Gastroesophageal sphincter (tissue), 3 donors: ENCODE results near the gene SLC4A1AP.

Experiments used
- EP300 ChIP-seq: sonication (generic); formaldehyde crosslinking; IDR thresholded peaks from one replicate; pipeline ENCODE4 v1.6.1; 2017; ENCODE audit warnings: antibody characterized with exemption, mild to moderate bottlenecking
- TF ChIP-seq, protein P1 (sequence below), 4 experiments: fragments of 200-600 bp in 2 of 4; fragments of 450-650 bp in 2 of 4; sonication (generic) in 1 of 4; IDR thresholded peaks; one replicate each; pipeline ENCODE4 v1.5.1; 2017 to 2019; ENCODE audit warnings: antibody characterized with exemption in 4 of 4, mild to moderate bottlenecking in 2 of 4, moderate library complexity in 2 of 4

DNA sequence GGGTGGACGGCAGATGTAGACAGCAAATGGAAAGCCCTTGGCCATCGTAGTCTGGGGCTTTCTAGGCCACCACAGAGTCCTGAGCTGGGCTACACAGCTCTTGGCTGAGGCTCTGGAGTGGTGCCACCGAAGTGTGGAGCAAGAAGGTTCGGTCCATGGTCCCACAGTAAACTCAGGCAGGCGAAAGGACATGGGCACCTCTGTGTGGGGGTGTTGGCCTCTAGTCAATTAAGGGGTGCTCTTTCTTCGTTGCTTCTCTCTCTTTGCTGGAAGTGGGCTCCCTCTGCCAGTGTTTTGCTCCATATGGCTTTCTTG, 73.2 kb downstream of the SLC4A1AP start:
- no peak for TF ChIP-seq EP300
- TF ChIP-seq, protein P1, sequence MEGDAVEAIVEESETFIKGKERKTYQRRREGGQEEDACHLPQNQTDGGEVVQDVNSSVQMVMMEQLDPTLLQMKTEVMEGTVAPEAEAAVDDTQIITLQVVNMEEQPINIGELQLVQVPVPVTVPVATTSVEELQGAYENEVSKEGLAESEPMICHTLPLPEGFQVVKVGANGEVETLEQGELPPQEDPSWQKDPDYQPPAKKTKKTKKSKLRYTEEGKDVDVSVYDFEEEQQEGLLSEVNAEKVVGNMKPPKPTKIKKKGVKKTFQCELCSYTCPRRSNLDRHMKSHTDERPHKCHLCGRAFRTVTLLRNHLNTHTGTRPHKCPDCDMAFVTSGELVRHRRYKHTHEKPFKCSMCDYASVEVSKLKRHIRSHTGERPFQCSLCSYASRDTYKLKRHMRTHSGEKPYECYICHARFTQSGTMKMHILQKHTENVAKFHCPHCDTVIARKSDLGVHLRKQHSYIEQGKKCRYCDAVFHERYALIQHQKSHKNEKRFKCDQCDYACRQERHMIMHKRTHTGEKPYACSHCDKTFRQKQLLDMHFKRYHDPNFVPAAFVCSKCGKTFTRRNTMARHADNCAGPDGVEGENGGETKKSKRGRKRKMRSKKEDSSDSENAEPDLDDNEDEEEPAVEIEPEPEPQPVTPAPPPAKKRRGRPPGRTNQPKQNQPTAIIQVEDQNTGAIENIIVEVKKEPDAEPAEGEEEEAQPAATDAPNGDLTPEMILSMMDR (IDR thresholded peaks at IDR 0.05) = no peak
